OCI-M2 (cell line): ENCODE data around the gene CREB1.

Experiments used
- DNase-seq: peaks from one replicate; lab custom pipeline; 2025; ENCODE audit not compliant: unreplicated experiment; lab: John Stamatoyannopoulos, UW

CREB1 gene

GRCh38 chr2:207503234-207503633 is 26.5 kb upstream of the CREB1 start:
- DNase-seq, result no peak

GRCh38 chr2:207504513-207505170 is 25.1 kb upstream of the CREB1 start:
- no peak for DNase-seq

GRCh38 chr2:207505171-207505570 is 24.6 kb upstream of the CREB1 start:
- no peak for DNase-seq

- no peak for DNase-seq
Observed at GRCh38 chr2:207505728-207506127, 24.0 kb upstream of the CREB1 start.

- no peak for DNase-seq
Observed at GRCh38 chr2:207506426-207506825, 23.3 kb upstream of the CREB1 start.

- no peak for DNase-seq
Observed at GRCh38 chr2:207510148-207510547, 19.6 kb upstream of the CREB1 start.

- DNase-seq, result no peak
Observed at GRCh38 chr2:207511851-207512250, 17.9 kb upstream of the CREB1 start.

GRCh38 chr2:207512356-207512755 is 17.4 kb upstream of the CREB1 start:
- DNase-seq, result no peak

GRCh38 chr2:207513551-207514257 is 16.1 kb upstream of the CREB1 start:
- DNase-seq, result no peak

- DNase-seq, result no peak
Observed at GRCh38 chr2:207514451-207514850, 15.3 kb upstream of the CREB1 start.

- DNase-seq, result no peak
Observed at GRCh38 chr2:207515671-207516070, 14.1 kb upstream of the CREB1 start.

GRCh38 chr2:207516206-207516605 is 13.6 kb upstream of the CREB1 start:
- no peak for DNase-seq

- no peak for DNase-seq
Observed at GRCh38 chr2:207523005-207523404, 6.8 kb upstream of the CREB1 start.

GRCh38 chr2:207525296-207525695 is 4.5 kb upstream of the CREB1 start:
- DNase-seq, result no peak

- DNase-seq, result no peak
Observed at GRCh38 chr2:207528980-207529329, 807 bp upstream of the CREB1 start.

GRCh38 chr2:207530160-207531031 is 634 bp downstream of the CREB1 start:
- no peak for DNase-seq

GRCh38 chr2:207531032-207531952 is 1.5 kb downstream of the CREB1 start:
- no peak for DNase-seq

GRCh38 chr2:207532676-207533075 is 2.9 kb downstream of the CREB1 start:
- DNase-seq, result no peak

- no peak for DNase-seq
Observed at GRCh38 chr2:207533461-207534008, 3.8 kb downstream of the CREB1 start.

- no peak for DNase-seq
Observed at GRCh38 chr2:207534417-207534816, 4.7 kb downstream of the CREB1 start.

- no peak for DNase-seq
Observed at GRCh38 chr2:207539470-207539869, 9.7 kb downstream of the CREB1 start.
